ENCODE measurements around the gene LMOD2.

Gene LMOD2

DNA sequence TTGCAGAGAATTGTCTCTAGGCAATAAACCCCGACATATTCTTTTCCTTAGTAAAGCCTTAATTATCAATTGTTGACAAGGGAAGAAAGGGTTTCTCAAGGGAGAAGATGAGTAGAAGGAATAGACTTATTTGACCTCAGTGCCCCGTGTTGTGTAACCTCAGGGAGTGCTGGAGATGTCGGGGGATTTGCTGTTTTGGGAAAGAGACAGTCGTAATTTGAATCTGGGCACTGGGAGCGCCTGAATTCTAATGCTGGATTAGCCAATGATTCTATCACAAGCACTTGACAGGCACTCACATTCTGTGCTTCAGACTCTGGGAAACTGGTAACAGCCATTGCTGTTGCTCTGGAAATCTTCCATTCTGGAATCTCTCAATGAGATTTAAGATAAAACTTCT is 13.8 kb upstream of the LMOD2 start:
- no peak for DNase-seq

DNA sequence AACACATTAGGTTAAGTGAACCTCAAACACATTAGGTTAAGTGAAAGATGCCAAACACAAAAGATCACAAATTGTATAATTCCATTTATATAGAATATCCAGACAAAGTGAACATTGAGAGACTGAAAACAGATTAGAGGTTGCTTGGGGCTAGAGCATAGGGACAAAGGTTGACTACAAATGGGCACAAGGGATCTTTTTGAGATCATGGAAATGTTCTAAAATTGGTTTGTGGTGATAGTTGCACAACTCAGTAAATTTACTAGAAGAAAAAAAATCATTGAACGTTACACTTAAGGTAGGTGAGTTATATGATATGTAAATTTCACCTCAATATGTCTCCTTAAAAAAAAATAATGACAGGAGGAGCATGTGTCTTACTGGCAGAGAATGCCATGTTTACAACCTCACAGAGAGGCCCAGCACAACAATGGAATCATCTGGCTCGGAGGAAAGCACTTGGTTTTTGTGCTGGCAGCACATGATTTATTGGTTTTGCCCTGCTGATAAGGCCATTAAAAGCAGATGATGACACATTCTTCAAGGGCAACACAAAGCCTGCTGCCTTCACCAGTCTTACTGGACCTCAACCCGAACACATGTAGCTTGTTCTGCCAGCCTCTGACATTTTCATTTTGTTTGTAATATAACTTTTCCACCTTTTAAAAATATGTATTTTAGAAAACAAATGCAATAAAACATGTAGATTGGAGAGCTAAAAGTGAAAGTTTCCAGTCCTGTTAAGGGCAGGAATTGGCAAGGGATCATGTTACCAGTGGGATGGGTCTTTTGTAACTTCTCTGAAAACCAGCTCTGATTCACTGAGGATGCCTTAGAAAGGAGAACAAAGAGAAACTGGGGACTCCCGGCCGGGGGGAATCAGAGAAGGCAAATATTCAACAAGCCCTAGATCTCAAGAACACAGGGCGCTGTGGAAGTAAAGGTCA is 11.9 kb upstream of the LMOD2 start:
- no peak for DNase-seq

DNA sequence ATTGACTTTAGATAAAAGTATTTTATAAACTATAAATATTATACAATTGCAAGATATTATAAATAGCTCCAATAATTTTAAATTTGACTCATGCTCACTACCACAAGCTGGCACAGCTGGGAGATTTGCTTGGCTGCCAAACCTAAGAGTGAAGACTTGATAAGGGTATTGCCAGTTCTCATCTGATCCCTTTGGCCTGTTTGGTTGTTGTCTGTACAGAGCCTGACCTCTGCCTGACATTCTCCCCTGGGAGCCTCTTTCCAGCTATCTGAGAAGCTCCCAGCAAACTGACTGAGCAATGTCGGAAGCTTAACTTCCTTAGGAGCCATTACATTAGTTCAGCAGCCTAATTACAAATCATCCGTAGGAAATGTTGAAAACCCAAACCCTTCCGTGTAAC is 10.2 kb upstream of the LMOD2 start:
- DNase-seq = no peak

DNA sequence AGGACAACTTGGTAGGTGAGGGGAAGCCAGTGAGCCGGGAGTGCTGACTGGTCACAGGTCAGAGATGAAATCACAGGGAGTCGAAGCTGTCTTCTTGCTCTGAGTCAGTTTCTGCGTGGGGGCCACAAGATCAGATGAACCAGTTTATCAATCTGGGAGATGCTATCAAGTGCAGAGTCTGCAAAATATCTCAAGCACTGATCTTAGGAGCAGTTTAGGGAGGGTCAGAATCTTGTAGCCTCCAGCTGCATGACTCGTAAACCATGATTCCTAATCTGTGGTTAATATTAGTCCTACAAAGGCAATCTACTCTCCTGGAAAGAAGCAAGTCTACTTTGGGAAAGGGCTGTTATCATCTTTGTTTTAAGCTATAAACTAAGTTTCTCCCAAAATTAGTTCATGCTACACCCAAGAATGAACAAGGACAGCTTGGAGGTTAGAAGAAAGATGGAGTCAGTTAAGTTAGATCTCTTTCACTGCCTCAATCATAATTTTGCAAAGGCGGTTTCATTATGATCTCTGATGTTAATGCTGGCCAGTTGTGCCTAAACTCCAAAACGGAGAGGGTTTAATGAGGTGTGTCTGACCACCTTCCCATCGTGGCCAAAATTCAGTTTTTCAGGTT is 8.4 kb upstream of the LMOD2 start:
- no peak for DNase-seq

DNA sequence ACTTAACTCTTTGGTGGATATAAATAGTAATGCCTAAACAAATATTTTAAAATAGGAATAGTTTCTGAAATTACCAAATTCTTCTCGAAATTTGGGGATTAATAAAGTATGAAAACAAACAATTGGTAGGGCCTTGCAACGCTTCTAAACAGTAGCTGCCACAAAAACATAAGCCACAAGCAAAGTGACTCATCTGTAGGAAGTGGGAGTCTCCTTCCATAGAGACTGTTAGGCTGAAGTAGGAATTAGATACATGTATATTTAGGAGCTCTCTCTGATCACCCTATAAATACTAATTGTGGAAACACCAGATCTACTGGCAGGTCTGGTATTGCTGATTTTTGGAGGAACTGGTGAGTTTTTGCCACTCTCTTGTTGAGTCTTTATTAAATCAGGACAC is 5.7 kb upstream of the LMOD2 start:
- DNase-seq = no peak

DNA sequence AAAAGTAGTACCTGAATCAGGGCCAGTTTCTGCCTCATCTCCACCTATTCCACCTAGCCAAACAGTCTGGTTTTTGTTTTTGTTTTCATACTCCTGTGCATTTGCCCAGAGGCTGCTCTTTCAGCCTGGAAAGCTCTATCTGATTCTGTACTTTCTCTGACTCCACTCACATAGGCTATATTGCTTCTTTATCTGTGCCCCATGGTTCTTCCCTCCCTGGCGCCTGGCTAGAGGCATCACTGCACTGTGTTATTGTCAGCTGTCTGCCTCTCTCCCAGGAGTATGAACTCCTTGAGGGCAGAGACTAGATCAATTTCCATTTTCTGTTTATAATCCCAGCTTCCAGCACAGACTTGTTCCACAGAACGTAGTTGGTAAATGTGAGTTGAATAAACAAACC is 5.1 kb upstream of the LMOD2 start:
- no peak for DNase-seq

DNA sequence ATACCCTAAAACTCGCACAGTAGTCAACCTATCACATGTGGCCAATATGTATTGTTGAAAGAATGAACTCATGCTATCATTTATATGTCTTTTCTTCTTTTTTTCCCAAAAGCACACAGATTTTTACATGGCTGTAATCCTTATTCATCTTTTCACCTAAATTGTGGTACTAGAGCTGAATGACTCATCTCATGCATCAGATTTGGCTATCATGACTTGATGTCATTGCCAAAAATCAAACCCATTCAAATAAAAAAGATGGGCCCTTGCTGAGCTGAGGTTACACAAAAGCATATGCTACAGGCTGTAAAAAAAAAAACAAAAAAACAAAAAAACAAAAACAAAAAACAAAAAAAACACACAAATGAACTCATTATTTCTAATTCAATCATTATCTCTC is 3.3 kb upstream of the LMOD2 start:
- DNase-seq = no peak

DNA sequence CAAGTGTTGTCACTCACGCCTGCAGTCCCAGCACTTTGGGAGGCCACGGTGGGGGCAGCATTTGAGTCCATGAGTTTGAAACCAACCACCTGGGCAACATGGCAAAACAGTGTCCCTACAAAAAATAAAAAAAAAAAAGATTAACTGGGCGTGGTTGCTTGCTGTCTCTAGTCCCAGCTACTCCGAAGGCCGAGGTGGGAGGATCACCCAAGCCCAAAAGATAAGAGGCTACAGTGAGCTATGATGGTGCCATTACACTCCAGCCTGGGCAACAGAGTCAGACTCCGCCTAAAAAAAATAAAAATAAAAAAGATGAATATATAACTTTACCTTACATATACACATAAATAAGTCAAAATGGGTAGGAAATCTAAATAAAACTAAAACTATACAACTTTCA is 2.5 kb upstream of the LMOD2 start:
- DNase-seq = no peak

DNA sequence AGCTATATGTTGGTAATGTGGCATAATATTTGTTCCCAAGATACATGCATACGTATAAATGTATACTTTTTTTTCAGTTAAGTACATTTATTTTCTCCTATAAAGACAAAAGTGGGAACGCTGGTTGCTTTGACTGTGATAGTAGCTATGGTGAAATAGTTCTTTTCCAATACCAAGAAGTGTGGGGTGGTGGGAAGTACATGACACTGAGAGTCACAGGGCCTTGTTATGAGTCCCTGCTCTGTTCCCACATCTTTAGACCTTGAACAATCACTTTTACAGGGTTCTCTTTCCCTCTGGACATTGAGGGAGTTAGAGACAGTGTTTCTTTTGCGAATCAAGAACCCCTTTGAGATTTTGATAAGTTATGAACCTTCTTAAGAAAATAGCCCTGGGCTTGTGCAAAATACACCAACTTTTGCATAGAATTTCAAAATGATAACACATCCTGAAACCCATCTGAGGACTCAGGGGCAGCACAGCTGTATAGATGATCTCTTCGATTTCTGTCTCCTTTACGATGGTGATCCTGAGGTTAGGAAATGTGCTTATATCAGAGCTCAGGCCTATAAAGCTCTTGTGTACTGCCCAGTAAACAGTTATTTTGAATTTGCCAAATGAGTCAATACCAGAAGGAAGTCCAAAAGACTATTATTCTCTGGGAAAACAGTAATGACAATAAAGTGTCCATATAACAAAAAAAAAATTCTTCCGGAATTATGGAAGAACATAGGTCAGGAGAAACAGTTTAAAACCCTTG is 1.1 kb downstream of the LMOD2 start:
- no peak for DNase-seq

DNA sequence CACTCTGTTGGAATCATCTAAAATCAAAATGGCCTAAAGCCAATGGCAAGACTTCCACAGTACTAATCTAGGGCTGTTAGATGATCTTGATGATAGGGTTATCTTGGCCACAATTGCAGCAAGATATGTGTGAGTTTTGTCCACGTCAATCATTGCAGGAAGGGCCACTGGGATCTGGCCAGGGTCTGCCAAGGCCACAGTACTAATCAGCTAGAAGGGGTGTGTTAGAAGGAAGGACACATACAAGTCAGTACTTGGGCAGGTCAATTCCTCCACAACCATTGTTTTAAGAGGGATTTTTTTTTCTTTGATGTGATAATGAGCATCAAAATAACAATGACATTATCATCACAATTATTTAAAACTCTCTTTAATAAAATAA is 1.6 kb downstream of the LMOD2 start:
- peak; percentile 53 for DNase-seq

DNA sequence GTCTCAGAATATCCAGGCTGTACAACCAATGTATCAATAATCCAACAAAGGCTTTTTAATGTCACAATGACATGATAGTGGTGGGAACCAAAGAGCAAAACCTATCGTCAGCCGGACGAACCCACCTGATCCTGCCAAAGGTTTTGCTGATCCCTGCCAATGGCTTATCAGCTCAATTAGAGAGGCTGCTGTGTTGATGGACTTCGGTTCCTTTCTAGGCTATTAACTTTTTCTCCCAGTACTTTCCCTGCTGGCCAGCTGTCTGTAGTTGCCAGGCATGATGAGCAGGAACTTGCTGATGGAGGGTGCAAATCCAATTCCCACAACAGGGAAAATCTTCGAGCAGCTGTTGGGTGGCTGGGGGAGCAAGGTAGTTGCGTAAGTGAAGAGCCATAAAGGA is 2.4 kb downstream of the LMOD2 start:
- no peak for DNase-seq

DNA sequence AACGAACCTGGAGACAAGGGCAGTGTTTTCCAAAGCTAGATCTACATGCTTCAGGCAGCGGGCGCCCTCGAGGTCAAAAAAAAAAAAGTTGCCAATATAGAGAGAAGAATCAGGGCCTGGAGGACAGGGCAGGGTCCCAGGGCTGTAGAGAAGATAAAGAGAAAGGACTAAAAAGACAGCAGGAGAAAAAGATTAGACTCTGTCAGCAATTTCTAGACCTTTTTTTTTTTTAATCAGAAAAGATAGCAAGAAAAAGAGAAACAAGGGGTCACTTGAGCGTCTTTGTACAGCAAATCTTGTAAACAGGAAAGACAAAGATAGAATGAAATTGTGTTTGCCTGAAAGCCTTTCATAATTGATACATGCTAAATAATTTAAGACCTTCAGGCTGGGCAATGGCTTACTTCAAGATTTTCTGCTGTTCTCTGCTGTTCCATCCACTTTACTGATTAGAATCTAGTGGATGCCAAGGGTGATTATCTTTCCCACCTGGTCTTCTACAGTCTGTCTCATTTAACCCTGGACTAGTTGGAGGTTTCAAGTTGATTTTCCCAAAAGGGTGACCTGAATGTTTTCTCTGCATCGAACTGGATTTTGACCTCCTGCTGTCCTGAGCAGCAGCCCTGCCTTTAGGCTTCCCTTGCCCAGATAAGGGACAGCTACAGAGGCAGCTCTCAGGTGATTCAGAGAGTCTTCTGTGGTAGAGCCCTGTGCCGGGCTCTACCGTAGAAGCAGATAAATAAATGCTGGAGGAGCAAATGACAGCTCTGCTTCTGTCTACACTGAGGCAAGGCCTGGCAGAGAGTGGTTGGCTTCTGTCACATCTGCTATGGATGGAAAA is 5.1 kb downstream of the LMOD2 start:
- DNase-seq = no peak

DNA sequence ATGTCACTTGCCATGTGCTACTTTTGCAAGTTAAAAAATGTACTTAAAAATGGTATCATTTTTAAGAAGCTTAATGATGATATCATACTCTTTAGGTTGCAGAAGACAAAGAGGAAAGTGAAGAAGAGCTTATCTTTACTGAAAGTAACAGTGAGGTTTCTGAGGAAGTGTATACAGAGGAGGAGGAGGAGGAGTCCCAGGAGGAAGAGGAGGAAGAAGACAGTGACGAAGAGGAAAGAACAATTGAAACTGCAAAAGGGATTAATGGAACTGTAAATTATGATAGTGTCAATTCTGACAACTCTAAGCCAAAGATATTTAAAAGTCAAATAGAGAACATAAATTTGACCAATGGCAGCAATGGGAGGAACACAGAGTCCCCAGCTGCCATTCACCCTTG is 6.1 kb downstream of the LMOD2 start:
- DNase-seq = no peak

DNA sequence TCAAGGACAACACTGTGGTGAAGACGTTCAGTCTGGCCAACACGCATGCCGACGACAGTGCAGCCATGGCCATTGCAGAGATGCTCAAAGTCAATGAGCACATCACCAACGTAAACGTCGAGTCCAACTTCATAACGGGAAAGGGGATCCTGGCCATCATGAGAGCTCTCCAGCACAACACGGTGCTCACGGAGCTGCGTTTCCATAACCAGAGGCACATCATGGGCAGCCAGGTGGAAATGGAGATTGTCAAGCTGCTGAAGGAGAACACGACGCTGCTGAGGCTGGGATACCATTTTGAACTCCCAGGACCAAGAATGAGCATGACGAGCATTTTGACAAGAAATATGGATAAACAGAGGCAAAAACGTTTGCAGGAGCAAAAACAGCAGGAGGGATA is 6.6 kb downstream of the LMOD2 start:
- no peak for DNase-seq

DNA sequence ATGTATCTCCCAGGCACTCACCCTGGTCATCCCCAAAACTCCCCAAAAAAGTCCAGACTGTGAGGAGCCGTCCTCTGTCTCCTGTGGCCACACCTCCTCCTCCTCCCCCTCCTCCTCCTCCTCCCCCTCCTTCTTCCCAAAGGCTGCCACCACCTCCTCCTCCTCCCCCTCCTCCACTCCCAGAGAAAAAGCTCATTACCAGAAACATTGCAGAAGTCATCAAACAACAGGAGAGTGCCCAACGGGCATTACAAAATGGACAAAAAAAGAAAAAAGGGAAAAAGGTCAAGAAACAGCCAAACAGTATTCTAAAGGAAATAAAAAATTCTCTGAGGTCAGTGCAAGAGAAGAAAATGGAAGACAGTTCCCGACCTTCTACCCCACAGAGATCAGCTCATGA is 7.1 kb downstream of the LMOD2 start:
- DNase-seq = no peak

DNA sequence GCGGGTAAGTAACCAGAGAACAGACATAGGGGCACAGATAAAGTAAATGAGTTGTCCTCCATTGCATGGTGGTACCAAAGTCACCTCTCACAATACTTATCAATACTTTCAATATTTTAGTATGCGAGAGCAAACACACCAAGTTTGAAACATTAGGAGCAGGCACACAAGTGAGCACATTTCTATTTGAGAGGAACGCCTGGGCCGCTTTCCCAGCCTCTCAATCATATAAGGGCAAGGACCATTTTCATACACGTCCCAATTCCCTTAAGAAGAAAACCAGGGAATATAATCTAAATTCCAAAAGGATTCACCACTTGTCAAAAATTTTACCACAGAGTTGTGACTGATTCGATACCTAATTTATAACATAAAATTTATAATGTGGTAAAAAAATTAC is 7.5 kb downstream of the LMOD2 start:
- DNase-seq = no peak

DNA sequence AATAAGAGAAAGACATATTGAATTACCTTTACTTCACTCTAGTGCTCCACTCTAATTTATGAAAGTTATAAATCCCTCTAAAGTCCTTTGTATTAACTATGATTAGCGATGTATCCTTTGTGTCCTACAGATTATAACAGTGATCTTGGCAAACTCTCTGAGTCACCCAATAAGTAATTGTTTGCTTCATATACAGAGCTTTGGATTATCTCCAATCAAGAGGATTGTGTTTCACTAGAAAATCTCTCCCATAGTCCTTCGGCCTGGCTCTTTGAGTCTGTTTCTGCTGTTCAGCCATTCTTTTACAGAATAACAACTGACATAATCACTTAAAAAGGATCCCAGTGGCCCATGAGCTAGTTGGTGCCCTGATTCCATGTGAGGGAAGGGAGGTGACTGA is 9.5 kb downstream of the LMOD2 start:
- no peak for DNase-seq

DNA sequence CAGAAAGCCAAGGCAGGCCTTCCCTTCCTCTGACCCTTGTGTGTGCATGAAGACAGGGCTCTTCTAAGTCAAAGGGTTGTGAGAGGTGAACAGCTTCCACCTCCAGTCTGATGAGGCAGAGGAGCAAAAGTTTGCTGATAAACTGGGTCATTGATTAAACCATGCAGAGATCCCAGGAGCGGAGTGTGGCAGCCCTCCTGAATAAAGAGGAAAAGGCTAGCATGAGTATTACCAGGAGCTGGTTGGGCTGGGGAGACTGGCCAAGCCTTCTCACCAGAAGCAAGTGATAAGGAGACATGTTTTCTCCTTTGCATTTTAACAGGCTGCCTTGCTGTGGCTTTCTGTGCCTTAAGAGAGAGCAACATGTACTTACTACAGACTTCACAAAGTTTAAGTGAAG is 10.2 kb downstream of the LMOD2 start:
- DNase-seq = no peak

DNA sequence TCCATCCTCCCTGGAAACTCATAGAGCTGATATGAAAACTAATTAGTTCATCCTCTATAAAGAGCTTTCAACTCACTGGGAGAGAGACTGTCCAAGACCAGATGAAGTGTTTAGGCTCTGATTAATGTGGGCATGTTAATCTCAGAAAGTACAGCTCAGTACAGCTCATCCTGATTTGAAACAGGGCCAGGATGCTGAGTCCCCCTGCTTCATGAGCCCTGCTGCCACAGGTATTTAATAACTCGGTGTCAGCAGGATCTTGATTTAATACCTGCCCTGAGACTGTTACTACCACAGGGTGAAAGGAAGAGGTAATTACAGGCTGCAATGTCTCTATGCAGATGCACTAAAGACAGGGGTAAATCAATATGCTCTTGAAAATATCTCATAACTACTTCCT is 10.8 kb downstream of the LMOD2 start:
- no peak for DNase-seq

DNA sequence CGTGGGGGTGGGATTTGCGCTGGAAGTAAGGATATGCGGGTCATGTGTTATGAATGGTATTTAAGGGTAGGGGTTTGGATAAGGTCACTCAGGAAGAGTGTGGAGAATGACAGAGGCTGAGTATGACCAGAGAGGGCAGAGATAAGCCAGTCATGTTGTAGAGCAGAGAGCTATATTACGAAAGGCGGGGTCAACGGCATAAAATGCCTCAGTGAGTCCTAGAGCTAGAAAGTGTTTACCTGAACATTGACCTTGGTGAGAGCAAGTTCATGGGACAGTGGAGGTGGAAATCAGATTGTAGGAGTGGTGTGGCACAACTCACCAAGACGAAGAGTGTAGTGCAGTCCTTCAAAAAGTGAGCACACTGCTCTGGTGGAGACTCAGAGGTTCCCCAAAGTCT is 13.8 kb downstream of the LMOD2 start:
- DNase-seq = no peak

DNA sequence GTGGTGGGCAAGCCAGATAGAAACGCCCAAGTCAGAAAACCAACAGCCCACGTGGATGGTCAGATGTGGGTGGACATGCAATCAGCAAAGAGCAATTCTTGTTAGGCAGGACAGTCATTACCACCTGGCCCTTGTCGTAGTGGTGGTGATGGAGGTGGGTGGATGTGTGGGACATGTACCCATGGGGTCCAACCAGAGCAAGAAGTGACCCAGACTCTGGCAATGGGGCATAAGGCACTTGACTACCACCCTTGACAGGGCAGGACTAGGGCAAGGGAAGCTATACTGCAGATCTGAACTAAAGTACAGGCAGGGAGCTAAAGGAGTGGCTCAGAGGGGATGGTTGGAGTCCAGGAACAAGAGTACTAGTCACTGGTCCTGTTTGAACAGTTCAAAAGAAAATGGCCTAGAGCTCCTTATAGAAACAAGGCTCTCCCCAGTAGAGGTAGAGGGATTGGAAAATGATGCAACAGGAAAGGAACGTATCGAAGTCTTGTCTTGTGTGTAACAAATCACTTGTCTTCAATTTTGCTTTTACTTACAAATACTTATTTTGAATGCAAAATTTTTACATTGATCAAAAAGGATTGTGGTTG is 17.6 kb downstream of the LMOD2 start:
- DNase-seq = no peak

DNA sequence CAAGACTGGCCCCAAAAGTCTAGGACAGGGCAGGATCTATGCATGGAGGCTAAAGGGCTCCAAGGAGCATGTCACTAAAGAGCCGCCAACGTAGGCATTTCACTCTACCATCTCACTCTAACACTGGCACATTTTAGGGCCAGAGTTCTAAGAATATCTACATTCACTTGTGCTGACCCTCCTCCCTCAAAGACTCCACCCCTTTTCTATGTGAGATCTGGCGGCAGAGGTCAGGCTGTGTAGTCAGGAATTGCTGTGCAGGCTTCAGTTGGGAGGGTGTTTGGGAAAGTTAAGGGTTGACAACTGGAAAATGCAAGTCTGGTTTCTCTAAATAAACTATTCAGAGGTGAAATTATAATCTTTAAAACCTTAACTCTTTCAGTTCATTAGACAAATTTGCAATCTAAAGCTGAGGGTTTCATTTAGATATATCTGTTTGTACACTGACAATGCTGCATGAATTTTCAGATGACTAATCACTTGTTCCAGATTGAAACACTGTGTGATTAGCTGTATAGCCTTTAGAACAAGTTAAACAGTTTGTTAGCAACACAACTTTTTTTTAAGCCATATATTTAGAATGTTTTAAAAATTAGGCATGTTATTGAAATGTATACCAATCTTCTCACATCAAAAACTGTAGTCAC is 18.2 kb downstream of the LMOD2 start:
- no peak for DNase-seq

All from femur (tissue), 1 donor.